IMR-90 (cell line): Measurements from ENCODE around the gene AUTS2. TPM values are rescaled to one million over a fixed set of nuclear protein-coding genes. Genes with fewer than 3 reads are reported as not detected.

Experiments
- ATAC-seq: fragments of 200-7000 bp; cut with Tn5 transposase; 2 replicates; pipeline ENCODE4 v1.9.1; 2020; ENCODE audit warnings: low read depth, mild to moderate bottlenecking, moderate library complexity
- BruUV-seq: library from RNA; stranded (reverse); fragments of 400-500 nt; replicated peaks from 2 replicates; lab custom pipeline; 2021; lab: Mats Ljungman, UMichigan
- CTCF ChIA-PET: fragments of 300-600 bp; formaldehyde crosslinking; extraction: SDS; loops from one replicate; lab custom pipeline; 2021; ENCODE audit warnings: antibody characterized with exemption; lab: Yijun Ruan, JAX
- POLR2A ChIA-PET: fragments of 300-600 bp; sonication (Branson Sonifier 250); formaldehyde crosslinking; loops from one replicate; lab custom pipeline; 2022; ENCODE audit warnings: antibody characterized with exemption; ENCODE audit not compliant: unreplicated experiment; lab: Charles Lee
- DNase-seq: peaks from one replicate; pipeline ENCODE4 v3.0.0; 2013
- H2AFZ ChIP-seq: replicated peaks from 2 replicates; pipeline ENCODE3; 2013; ENCODE audit warnings: low read length, mild to moderate bottlenecking; ENCODE audit not compliant: poor library complexity
- H2AK5ac ChIP-seq: 2 replicates; pipeline ENCODE4 v1.6.1; 2013; ENCODE audit warnings: low read depth, low read length, inconsistent platforms
- H2AK9ac ChIP-seq: replicated peaks from 2 replicates; pipeline ENCODE3; 2013; ENCODE audit warnings: mild to moderate bottlenecking, low read depth, low read length, moderate library complexity; ENCODE audit not compliant: poor library complexity
- H2BK120ac ChIP-seq: 2 replicates; pipeline ENCODE4 v1.6.1; 2013; ENCODE audit warnings: low read depth, low read length, inconsistent platforms
- H2BK15ac ChIP-seq: 3 replicates; pipeline ENCODE4 v1.6.1; 2013; ENCODE audit warnings: low read depth, low read length, inconsistent platforms
- H2BK20ac ChIP-seq: 2 replicates; pipeline ENCODE4 v1.6.1; 2013; ENCODE audit warnings: low read depth, mild to moderate bottlenecking, inconsistent platforms, low read length, moderate library complexity
- H2BK5ac ChIP-seq: 2 replicates; pipeline ENCODE4 v1.6.1; 2013; ENCODE audit warnings: mild to moderate bottlenecking, low read depth, low read length, inconsistent platforms; ENCODE audit not compliant: poor library complexity, severe bottlenecking
- H3K14ac ChIP-seq: replicated peaks from 2 replicates; pipeline ENCODE4 v1.6.1; 2013; ENCODE audit warnings: low read depth, low read length, inconsistent platforms
- H3K18ac ChIP-seq: 2 replicates; pipeline ENCODE4 v1.6.1; 2013; ENCODE audit warnings: low read depth, low read length, control low read depth
- H3K23ac ChIP-seq: 2 replicates; pipeline ENCODE4 v1.6.1; 2013; ENCODE audit warnings: low read depth, low read length, inconsistent platforms
- H3K27ac ChIP-seq: 2 replicates; pipeline ENCODE4 v1.5.1; 2013; ENCODE audit warnings: mild to moderate bottlenecking, control low read depth, low read length; ENCODE audit not compliant: insufficient read depth
- H3K27me3 ChIP-seq: 2 replicates; pipeline ENCODE4 v1.6.1; 2013; ENCODE audit warnings: low read length; ENCODE audit not compliant: control insufficient read depth, insufficient read depth
- H3K36me3 ChIP-seq: 2 replicates; pipeline ENCODE4 v1.6.1; 2013; ENCODE audit warnings: low read length, mixed read lengths; ENCODE audit not compliant: control insufficient read depth, insufficient read depth
- H3K4ac ChIP-seq: 2 replicates; pipeline ENCODE4 v1.6.1; 2013; ENCODE audit warnings: low read depth, low read length, inconsistent platforms
- H3K4me1 ChIP-seq: 2 replicates; pipeline ENCODE4 v1.6.1; 2013; ENCODE audit warnings: low read length, mixed read lengths; ENCODE audit not compliant: control insufficient read depth, insufficient read depth
- H3K4me2 ChIP-seq: 2 replicates; pipeline ENCODE4 v1.6.1; 2013; ENCODE audit warnings: low read depth, mild to moderate bottlenecking, control low read depth, low read length, moderate library complexity
- H3K4me3 ChIP-seq: 2 replicates; pipeline ENCODE4 v1.5.1; 2013; ENCODE audit warnings: low read depth, mild to moderate bottlenecking, control low read depth, low read length, moderate library complexity; ENCODE audit not compliant: insufficient read depth
- H3K56ac ChIP-seq: 2 replicates; pipeline ENCODE4 v1.6.1; 2013; ENCODE audit warnings: low read length, inconsistent platforms; ENCODE audit not compliant: insufficient read depth; ENCODE audit errors: extremely low read depth
- H3K79me1 ChIP-seq, 2 experiments: 2 replicates each; pipeline ENCODE4 v1.6.1; 2013; ENCODE audit warnings: low read length in 2 of 2, inconsistent platforms in 1 of 2, low read depth in 1 of 2
- H3K9ac ChIP-seq: 2 replicates; pipeline ENCODE4 v1.6.1; 2013; ENCODE audit warnings: low read depth, low read length, control low read depth
- H3K9me1 ChIP-seq: 2 replicates; pipeline ENCODE4 v1.6.1; 2013; ENCODE audit warnings: low read length, inconsistent platforms; ENCODE audit not compliant: insufficient read depth
- H3K9me3 ChIP-seq: 2 replicates; pipeline ENCODE4 v1.6.1; 2013; ENCODE audit warnings: low read length; ENCODE audit not compliant: control insufficient read depth, insufficient read depth
- H4K20me1 ChIP-seq: 2 replicates; pipeline ENCODE4 v1.6.1; 2013; ENCODE audit warnings: low read length, inconsistent platforms; ENCODE audit not compliant: insufficient read depth
- H4K5ac ChIP-seq: 2 replicates; pipeline ENCODE4 v1.6.1; 2013; ENCODE audit warnings: mild to moderate bottlenecking, low read depth, low read length, control low read depth
- H4K8ac ChIP-seq, 2 experiments: 2 replicates each; pipeline ENCODE4 v1.6.1; 2013; ENCODE audit warnings: low read depth in 2 of 2, low read length in 2 of 2, control low read depth in 1 of 2, inconsistent platforms in 1 of 2
- H4K91ac ChIP-seq: 2 replicates; pipeline ENCODE4 v1.6.1; 2013; ENCODE audit warnings: low read depth, low read length, inconsistent platforms; ENCODE audit not compliant: insufficient read depth
- RFX5 ChIP-seq: IDR thresholded peaks from 2 replicates; pipeline ENCODE4 v1.8.0; 2012; ENCODE audit warnings: low read depth, mild to moderate bottlenecking, low read length, moderate library complexity
- WGBS, 2 experiments: methylation state at CpG; one replicate each; pipeline versions ENCODE4 v1.1.5 to v1.1.7; 2013; ENCODE audit warnings: missing lambda C conversion rate in 2 of 2; ENCODE audit not compliant: insufficient read length in 1 of 2; ENCODE audit errors: extremely low coverage in 2 of 2; 5-methylcytosine and 5-hydroxymethylcytosine counted together
- dilution Hi-C: fragments of 300-500 bp; cut with HindIII; formaldehyde crosslinking; loops from one replicate; pipeline ENCODE4 v1.14.3; 2018; ENCODE audit warnings: low sequenced_read_pairs; ENCODE audit not compliant: unreplicated experiment
- in situ Hi-C: fragments of 300-500 bp; cut with MboI; formaldehyde crosslinking; loops from 3 replicates; pipeline ENCODE4 v1.14.3; 2019; ENCODE audit warnings: low sequenced_read_pairs, inconsistent platforms, mixed read lengths
- intact Hi-C: fragments of 100-400 bp; cut with micrococcal nuclease; formaldehyde crosslinking; loops from 2 replicates; pipeline ENCODE4 v1.10.0; 2022
- polyA plus RNA-seq, 3 experiments: library from polyadenylated mRNA; depleted of rRNA; stranded (reverse); fragments of >200 nt; gene quantifications; 2 replicates each; pipeline ENCODE4 v1.2.3, GENCODE V29; 2012; ENCODE audit warnings: low replicate concordance in 1 of 3
- total RNA-seq: library from RNA; depleted of rRNA; stranded (reverse); fragments of >200 nt; gene quantifications from 2 replicates; pipeline ENCODE4 v1.2.3, GENCODE V29; 2012

The AUTS2 gene
- total and polyA plus RNA-seq, 2 of the 4 experiments (the other 2 are of a cell fraction): 0.90 to 3.0 TPM

DNA sequence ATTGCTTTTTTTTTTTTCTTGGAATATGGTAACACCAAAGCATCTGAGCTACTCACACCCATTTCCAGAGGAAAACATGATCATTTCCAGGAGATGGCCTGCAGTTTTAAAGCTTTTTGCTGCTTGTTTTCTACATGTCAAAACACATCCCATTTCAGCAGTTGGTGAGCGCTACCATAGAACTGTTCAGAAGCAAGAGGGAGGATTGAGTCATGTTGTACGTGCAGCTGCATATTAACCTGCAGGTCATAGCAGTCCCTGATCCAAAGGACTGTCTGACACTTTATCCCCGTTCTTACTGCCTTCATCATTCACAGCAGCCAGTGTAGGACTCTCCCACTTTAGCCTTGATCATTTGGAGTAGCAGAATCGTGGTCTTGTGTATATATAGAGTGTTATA is 124.6 kb downstream of the AUTS2 start:
- DNase-seq: no peak
- no peak for ATAC-seq

More for the DNA sequence above, 124.6 kb downstream of the AUTS2 start:
- no CpG with 5 or more reads among the region's 4 CpGs for WGBS, 2 experiments
- dilution Hi-C loops (no loop called here), in situ Hi-C loops (no loop called here), intact Hi-C loops (no loop called here)
- Histone ChIP-seq H3K9me1 (no peaks in the 10 kb centered on the region), H3K4me3 (no peak overlapping the region), H2AK5ac (no peak overlapping the region), H2BK20ac (no peak overlapping the region), H3K56ac (no peak overlapping the region), H3K27ac (no peak overlapping the region), H2AFZ (no peak overlapping the region), H3K4ac (no peak overlapping the region), H2AK9ac (no peak overlapping the region), H3K4me2 (no peak overlapping the region), H3K9me3 (0 out of 2 replicates have a peak, but pooled peaks cover 1% of the 10 kb centered on the region), H3K36me3 (no peaks in the 10 kb centered on the region), H2BK120ac (no peak overlapping the region), H4K5ac (no peak overlapping the region), H3K4me1 (no peaks in the 10 kb centered on the region), H3K79me1 (no peaks in the 10 kb centered on the region), H3K14ac (no peak overlapping the region), H3K27me3 (no peaks in the 10 kb centered on the region), H3K23ac (no peak overlapping the region), H4K20me1 (no peaks in the 10 kb centered on the region), H2BK15ac (no peak overlapping the region), H4K8ac (no peak overlapping the region), H3K9ac (no peak overlapping the region), H3K18ac (no peak overlapping the region), H2BK5ac (no peak overlapping the region), H4K91ac (no peak overlapping the region)
- no TSS peak for BruUV-seq
- CTCF ChIA-PET: no interaction called here
- POLR2A ChIA-PET: no interaction called here
- no peak for TF ChIP-seq RFX5
